GM12892 (cell line): ENCODE measurements around the gene BANF2.

Experiments
- POLR2A ChIP-seq: IDR thresholded peaks from 2 replicates; pipeline ENCODE4 v1.6.1; 2011; ENCODE audit warnings: low read depth, low read length, control low read depth
- POLR2AphosphoS5 ChIP-seq: IDR thresholded peaks from 2 replicates; pipeline ENCODE4 v1.6.1; 2011; ENCODE audit warnings: low read depth, low read length, control low read depth
- TAF1 ChIP-seq: IDR thresholded peaks from 2 replicates; pipeline ENCODE4 v1.6.1; 2011; ENCODE audit warnings: low read depth, mild to moderate bottlenecking, control low read depth, low read length, borderline replicate concordance

DNA sequence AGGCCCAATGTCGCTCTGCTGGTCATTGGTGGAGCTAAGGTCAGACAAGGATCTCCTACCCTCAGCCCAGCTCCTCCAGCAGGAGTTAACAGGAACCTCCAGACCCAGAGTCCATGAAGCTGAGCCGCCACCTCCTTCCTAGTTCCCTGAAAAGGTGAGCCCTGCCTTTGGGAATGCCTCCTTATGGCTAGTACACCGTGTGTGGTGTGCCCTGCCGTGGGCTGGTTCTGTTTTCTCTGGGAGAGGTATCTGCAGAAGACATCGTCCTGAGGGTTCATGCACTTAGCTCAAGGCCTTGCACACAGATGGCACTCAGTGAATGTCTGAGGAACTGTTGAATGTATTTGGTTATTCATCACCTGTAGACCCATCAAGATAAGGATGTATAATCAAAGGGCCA is 15.3 kb downstream of the BANF2 start:
- TF ChIP-seq POLR2AphosphoS5 (no peak), TAF1 (no peak), POLR2A (no peak)
